CD4-positive, alpha-beta T cell treated with Interleukin-4 for 4 hours (primary cell): ENCODE data around the gene RALGAPA1.
"Not testable (repeated sequence)": the region's sequence is repeated elsewhere in the genome, so short reads cannot be mapped to it uniquely, and the experiment has no call there.

ENCODE experiments used
- DNase-seq: peaks from one replicate; pipeline ENCODE4 v3.0.0-alpha.2; 2020

The RALGAPA1 gene

DNA sequence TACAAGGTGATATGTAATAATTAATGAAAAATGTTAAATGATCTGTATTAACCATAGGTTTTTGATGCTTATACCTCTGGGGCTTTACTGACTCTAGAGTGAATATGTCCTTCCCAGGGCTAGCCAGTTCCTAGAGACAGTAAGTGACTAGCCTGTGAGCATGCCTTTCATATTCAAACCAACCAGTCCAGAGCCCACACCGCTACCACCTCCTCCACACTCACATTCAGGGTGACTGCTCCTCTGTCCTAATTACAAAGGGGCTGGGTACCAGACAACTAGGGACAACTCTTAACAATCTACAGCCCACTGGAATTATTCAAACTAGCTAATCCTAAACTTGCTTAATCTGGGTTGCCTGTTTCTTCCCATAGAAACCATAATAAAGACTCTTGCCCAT is 49.0 kb downstream of the RALGAPA1 start:
- no peak for DNase-seq

GRCh38 chr14:35758523-35759129 is 50.5 kb downstream of the RALGAPA1 start:
- DNase-seq = no peak

DNA sequence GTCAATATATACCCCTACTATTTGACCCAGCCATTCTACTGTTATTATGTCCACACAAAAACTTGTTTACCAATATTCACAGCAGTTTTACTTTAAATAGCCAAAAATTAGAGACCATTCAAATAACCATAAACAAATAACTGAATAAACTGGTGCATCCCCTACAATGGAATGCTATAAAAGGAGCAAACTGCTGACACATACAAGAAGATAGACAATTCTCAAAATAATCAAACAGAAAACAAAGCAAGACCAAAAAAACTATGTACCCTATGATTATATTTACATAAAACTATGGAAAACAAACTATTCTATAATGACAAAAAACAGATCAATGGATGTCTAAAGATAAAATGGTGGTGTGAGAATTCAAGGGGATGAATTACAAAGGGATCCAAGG is 54.4 kb downstream of the RALGAPA1 start:
- DNase-seq = no peak

DNA sequence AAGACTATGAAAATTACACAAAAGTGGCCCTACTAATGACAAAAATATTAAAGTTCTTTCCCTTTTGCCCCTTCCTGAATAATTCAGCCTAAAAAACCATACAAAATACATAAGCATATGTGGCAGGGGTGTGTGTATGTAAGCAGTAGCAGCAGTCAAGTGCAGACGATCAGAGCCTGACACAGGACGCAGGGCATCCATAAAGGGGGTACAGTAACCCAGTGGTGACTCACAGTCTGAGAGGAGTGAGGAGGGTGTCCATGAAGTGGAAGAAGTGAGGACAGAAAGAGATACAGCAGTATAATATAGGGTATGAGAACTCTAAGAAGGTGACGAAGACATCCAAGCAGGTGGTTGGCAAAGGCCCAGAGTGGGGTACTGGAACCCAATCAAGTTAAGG is 56.7 kb downstream of the RALGAPA1 start:
- DNase-seq = no peak

- DNase-seq = no peak
These were observed 58.7 kb downstream of the RALGAPA1 start for GRCh38 chr14:35750202-35750904.

- no peak for DNase-seq
These were observed 61.7 kb downstream of the RALGAPA1 start for GRCh38 chr14:35747379-35747778.

DNA sequence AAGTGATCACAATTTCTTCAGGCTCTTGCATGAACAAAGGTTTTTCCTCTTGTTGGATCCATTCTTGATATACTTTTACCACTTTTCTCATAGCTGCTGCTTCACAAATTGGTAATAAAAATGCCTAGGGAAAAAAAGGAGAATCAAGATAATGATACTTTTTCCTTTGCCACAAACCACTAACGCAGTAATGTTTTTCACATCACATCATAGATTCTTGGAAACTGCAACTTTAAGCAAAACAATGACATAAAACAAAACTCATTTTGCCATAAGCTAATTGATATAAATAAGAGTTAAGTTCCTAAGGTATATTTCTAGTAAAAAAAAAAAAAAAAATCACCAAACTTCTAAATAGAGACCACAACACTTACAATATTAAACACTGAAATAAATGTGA is 66.7 kb downstream of the RALGAPA1 start:
- DNase-seq = no peak

GRCh38 chr14:35742032-35742371 is 67.1 kb downstream of the RALGAPA1 start:
- no peak for DNase-seq

DNA sequence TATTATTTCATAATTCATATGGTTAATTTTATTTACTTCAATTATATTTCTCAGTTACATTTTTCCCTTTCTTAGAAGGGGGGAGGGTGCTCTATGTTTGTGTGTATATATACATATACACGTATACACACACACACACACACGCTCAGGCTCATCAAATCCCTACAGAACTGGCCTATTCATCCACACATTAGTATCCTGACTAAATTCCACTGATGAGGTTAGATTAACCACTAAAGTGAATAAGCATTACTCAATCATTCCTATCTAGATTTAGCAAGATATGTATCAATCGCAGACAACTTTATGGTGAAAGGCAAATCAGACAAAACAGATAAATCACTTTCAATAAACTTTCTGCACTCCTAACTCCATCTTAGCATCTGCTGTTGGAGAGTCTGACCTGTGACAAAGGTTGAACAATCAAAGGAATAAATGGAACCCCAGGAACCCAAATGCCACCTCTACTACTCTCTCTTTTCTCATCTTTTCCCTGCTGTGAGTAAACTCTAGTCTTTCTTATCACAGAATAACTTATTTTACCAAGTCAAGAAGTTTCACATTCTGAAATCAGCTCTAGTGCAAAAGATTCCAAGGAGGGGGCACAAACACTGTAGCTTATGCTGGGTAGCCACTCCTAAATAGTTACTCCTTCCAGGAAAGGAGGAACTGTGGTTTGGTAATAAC is 67.6 kb downstream of the RALGAPA1 start:
- DNase-seq = no peak

GRCh38 chr14:35740215-35740614 is 68.9 kb downstream of the RALGAPA1 start:
- DNase-seq = no peak

GRCh38 chr14:35735163-35735562 is 73.9 kb downstream of the RALGAPA1 start:
- not testable (repeated sequence) for DNase-seq

DNA sequence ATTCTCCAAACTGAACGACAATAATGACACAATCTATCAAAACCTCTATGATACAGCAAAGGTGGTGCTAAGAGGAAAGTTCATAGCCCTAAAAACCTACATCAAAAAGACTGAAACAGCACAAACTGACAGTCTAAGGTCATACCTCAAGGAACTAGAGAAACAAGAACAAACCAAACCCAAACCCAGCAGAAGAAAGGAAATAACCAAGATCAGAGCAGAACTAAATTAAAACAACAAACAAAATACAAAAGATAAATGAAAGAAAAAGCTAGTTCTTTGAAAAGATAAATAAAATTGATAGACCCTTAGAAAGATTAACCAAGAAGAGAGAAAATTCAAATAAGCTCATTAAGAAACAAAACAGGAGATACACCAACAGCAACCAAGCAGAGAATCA is 75.6 kb downstream of the RALGAPA1 start:
- not testable (repeated sequence) for DNase-seq

DNA sequence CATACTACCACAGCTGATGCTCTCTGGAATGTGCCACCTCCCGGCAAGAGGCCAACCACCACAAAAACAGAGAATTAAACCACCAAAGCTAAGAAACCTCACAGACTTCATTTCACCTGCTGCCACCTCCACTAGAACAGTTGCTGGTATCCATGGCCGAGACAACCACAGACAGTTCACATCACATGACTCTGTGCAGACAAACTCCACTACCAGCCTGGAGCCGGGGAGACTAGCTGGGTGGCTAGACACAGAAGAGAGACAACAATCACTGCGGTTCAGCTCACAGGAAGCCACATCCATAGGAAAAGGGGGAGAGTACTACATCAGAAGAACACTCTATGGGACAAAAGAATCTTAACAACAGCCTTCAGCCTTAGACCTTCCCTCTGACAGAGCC is 78.2 kb downstream of the RALGAPA1 start:
- no peak for DNase-seq

DNA sequence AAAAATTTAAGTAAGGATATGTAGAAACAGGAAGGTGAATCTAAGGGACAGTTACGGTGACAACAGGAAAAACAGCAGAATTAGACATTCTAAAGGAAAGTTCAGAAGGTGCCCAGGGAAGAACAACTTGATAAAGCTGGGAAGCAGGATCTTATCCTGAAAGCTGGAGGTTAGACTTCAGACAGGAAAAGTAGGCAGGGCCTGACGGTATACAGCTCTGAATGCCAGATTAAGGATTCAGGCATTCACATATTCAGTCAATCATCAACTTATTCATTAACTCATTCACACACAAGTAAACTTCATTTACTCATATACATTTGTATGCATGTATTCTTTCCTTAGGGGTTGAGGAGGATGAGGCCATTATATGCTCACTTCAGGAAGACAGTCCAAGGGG is 81.3 kb downstream of the RALGAPA1 start:
- no peak for DNase-seq

DNA sequence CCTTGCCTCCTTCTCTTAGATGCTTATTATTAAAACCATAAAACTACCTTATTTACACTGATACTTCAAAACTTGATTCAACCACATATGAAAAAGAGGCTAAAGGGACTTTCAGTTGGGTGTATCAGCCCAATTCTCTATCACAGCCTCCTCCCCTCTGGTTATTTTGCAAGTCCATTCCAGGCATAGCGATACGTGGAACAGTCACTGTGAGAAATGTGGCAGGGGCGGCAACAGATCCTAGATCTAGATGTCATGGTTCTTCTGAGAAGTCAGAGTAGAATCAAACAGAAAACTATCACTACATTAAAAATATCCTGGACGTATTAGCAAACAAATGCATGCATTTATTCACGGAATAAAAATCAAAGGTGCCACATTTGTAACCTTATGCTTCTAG is 83.2 kb downstream of the RALGAPA1 start:
- no peak for DNase-seq

DNA sequence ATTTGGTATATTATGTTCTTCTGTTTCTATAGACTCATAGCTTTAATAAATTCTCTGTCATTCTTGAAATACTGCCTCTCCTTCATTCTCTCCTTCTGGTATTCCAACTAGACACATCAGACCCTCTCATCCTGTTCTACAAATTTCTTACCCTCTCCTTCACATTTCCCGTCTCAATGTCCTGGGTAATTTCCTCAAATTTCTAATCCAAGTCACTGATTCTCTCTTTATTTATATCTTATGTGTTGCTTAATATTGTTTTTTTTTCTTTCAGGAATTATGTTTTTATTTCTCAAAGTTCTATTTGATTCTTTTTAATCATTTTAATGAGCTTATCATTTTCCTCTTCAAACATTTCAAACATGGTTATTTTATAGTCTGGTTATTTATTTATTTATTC is 94.0 kb downstream of the RALGAPA1 start:
- no peak for DNase-seq

GRCh38 chr14:35712466-35712865 is 96.6 kb downstream of the RALGAPA1 start:
- DNase-seq = no peak

- no peak for DNase-seq
These were observed 101.0 kb downstream of the RALGAPA1 start for GRCh38 chr14:35708062-35708461.

GRCh38 chr14:35705636-35706035 is 103.5 kb downstream of the RALGAPA1 start:
- DNase-seq = no peak

GRCh38 chr14:35704793-35705493 is 104.2 kb downstream of the RALGAPA1 start:
- DNase-seq = no peak

- DNase-seq = no peak
These were observed 107.6 kb downstream of the RALGAPA1 start for GRCh38 chr14:35701531-35701930.

- DNase-seq = no peak
These were observed 109.2 kb downstream of the RALGAPA1 start for GRCh38 chr14:35699791-35700444.

- no peak for DNase-seq
These were observed 112.5 kb downstream of the RALGAPA1 start for GRCh38 chr14:35696575-35696974.
